Adrenal gland (tissue), 5 donors: Measurements from ENCODE around the gene STPG4.

Experiments used
- CTCF ChIP-seq, 6 experiments: fragments of 450-650 bp in 4 of 6; fragments of 200-600 bp in 2 of 6; sonication (generic) in 1 of 6; IDR thresholded peaks; 1 replicate in 5 of 6; 2 replicates in 1 of 6; pipeline versions ENCODE4 v1.5.1 to v1.8.0; 2016 to 2021; ENCODE audit warnings: antibody characterized with exemption in 6 of 6, mild to moderate bottlenecking in 2 of 6, moderate library complexity in 1 of 6
- POLR2A ChIP-seq, 2 donors: fragments of 450-650 bp; IDR thresholded peaks; one replicate each; pipeline ENCODE4 v1.6.1; 2017; ENCODE audit warnings: antibody characterized with exemption in 2 of 2, mild to moderate bottlenecking in 2 of 2, moderate library complexity in 1 of 2
- donor health status: DM: no; HTN: no; CAD: no.

GRCh38 chr2:47054036-47054555 is 101.0 kb downstream of the STPG4 start:
- no peak for TF ChIP-seq CTCF (IDR thresholded peaks at IDR 0.05)
- TF ChIP-seq POLR2A (IDR thresholded peaks at IDR 0.05), result no peak
